Glutamatergic neuron (in vitro differentiated cells): ENCODE results near the gene DAB2IP. TPM values are rescaled to one million over a fixed set of nuclear protein-coding genes. Genes with fewer than 3 reads are reported as not detected.
A peak's percentile ranks its signal among the peaks of the same experiment; 100 is the strongest.

Source experiments
- DNase-seq: peaks from one replicate; pipeline ENCODE4 v3.0.0; 2022
- H3K27ac Mint-ChIP-seq: one replicate; pipeline ENCODE4 v1.8.0; 2020; ENCODE audit warnings: mild to moderate bottlenecking, mixed read lengths, inconsistent platforms; ENCODE audit not compliant: unreplicated experiment
- H3K27me3 Mint-ChIP-seq: one replicate; pipeline ENCODE4 v1.8.0; 2020; ENCODE audit warnings: mild to moderate bottlenecking, moderate library complexity, mixed read lengths, inconsistent platforms; ENCODE audit not compliant: unreplicated experiment
- H3K36me3 Mint-ChIP-seq: one replicate; pipeline ENCODE4 v1.8.0; 2020; ENCODE audit warnings: mild to moderate bottlenecking, mixed read lengths, inconsistent platforms; ENCODE audit not compliant: unreplicated experiment
- H3K4me1 Mint-ChIP-seq: one replicate; pipeline ENCODE4 v1.8.0; 2020; ENCODE audit warnings: mild to moderate bottlenecking, low read depth, mixed read lengths, inconsistent platforms; ENCODE audit not compliant: unreplicated experiment
- H3K4me3 Mint-ChIP-seq: one replicate; pipeline ENCODE4 v1.8.0; 2020; ENCODE audit warnings: mild to moderate bottlenecking, mixed read lengths, inconsistent platforms; ENCODE audit not compliant: unreplicated experiment
- H3K9me3 Mint-ChIP-seq: one replicate; pipeline ENCODE4 v1.8.0; 2020; ENCODE audit warnings: mild to moderate bottlenecking, moderate library complexity, mixed read lengths, inconsistent platforms; ENCODE audit not compliant: unreplicated experiment
- CTCF ChIP-seq: fragments of 200-600 bp; sonication (generic); IDR thresholded peaks from one replicate; pipeline ENCODE4 v1.5.0; 2021; ENCODE audit not compliant: partially characterized antibody, unreplicated experiment
- total RNA-seq: library from RNA; stranded (reverse); fragmentation: NEBNext Ultra II Directional; extraction: Animal tissue kit (Norgen Biotek cat#: 25700); gene quantifications from one replicate; pipeline ENCODE4 v1.2.1, GENCODE V29; 2021; ENCODE audit not compliant: unreplicated experiment

DAB2IP gene
- total RNA-seq, 1 donor from 2014 or later = 32.9 TPM

- Mint-ChIP-seq H3K4me3 (no peak overlapping the region), H3K36me3 (no peaks in the 10 kb centered on the region), H3K9me3 (peaks cover 9% of the 10 kb centered on the region), H3K4me1 (peaks cover 4% of the 10 kb centered on the region), H3K27ac (peak overlapping the region; percentile 26), H3K27me3 (peaks cover 8% of the 10 kb centered on the region)
- peak; percentile 4 for DNase-seq
- no peak for TF ChIP-seq CTCF
Observed at GRCh38 chr9:121767171-121767769, 115.8 kb downstream of the DAB2IP start.

- peak; percentile 11 for DNase-seq
- Mint-ChIP-seq H3K4me1 (peaks cover 4% of the 10 kb centered on the region), H3K27me3 (peaks cover 8% of the 10 kb centered on the region), H3K36me3 (no peaks in the 10 kb centered on the region), H3K9me3 (peaks cover 9% of the 10 kb centered on the region), H3K4me3 (no peak overlapping the region), H3K27ac (no peak overlapping the region)
- no peak for TF ChIP-seq CTCF
Observed at GRCh38 chr9:121768416-121769015, 117.1 kb downstream of the DAB2IP start.

GRCh38 chr9:121769939-121770338 is 118.5 kb downstream of the DAB2IP start:
- peaks cover 6% of the 10 kb centered on the region for H3K27me3 Mint-ChIP-seq
- H3K36me3 Mint-ChIP-seq = no peaks in the 10 kb centered on the region
- H3K4me3 Mint-ChIP-seq = no peak overlapping the region
- H3K27ac Mint-ChIP-seq = no peak overlapping the region
- peak; percentile 9 for DNase-seq
- TF ChIP-seq CTCF = no peak
- peaks cover 4% of the 10 kb centered on the region for H3K4me1 Mint-ChIP-seq
- H3K9me3 Mint-ChIP-seq = peaks cover 9% of the 10 kb centered on the region

- Mint-ChIP-seq H3K27ac (no peak overlapping the region), H3K36me3 (no peaks in the 10 kb centered on the region)
Observed at GRCh38 chr9:121770415-121771273, 119.2 kb downstream of the DAB2IP start.

More at GRCh38 chr9:121770415-121771273, 119.2 kb downstream of the DAB2IP start:
- H3K9me3 Mint-ChIP-seq = peaks cover 10% of the 10 kb centered on the region
- DNase-seq = peak; percentile 2
- TF ChIP-seq CTCF = no peak
- H3K4me3 Mint-ChIP-seq = no peak overlapping the region
- H3K4me1 Mint-ChIP-seq = peaks cover 4% of the 10 kb centered on the region
- H3K27me3 Mint-ChIP-seq = peaks cover 6% of the 10 kb centered on the region
